GM12891 (cell line): ENCODE results near the gene C12orf43.

Experiments used
- POLR2A ChIP-seq: IDR thresholded peaks from 2 replicates; pipeline ENCODE4 v1.6.1; 2011; ENCODE audit warnings: low read depth, low read length, control low read depth
- POLR2AphosphoS5 ChIP-seq: IDR thresholded peaks from 2 replicates; pipeline ENCODE4 v1.6.1; 2011; ENCODE audit warnings: low read depth, low read length, control low read depth
- TAF1 ChIP-seq: IDR thresholded peaks from 2 replicates; pipeline ENCODE4 v1.6.1; 2011; ENCODE audit warnings: low read depth, low read length, control low read depth

- no peak for TF ChIP-seq POLR2AphosphoS5
- no peak for TF ChIP-seq POLR2A
- TF ChIP-seq TAF1, result no peak
These were observed 37.7 kb downstream of the C12orf43 start, which contains the start of gene HNF1A for GRCh38 chr12:120978296-120979219.
